Endothelial cell of umbilical vein (primary cell): ENCODE measurements around the gene XIRP2. TPM values are rescaled to one million over a fixed set of nuclear protein-coding genes. Genes with fewer than 3 reads are reported as not detected.

Source experiments
- BruUV-seq: library from RNA; stranded (reverse); fragments of 400-500 nt; replicated peaks from 2 replicates; lab custom pipeline; 2021; lab: Mats Ljungman, UMichigan
- CTCF ChIA-PET: fragments of 300-600, 350-600 bp; sonication (Branson Sonifier 250); formaldehyde crosslinking; loops from one replicate; lab custom pipeline; 2021; ENCODE audit warnings: antibody characterized with exemption, inconsistent platforms; lab: Charles Lee
- POLR2A ChIA-PET: fragments of 300-600, 350-600 bp; sonication (Branson Sonifier 250); formaldehyde crosslinking; loops from one replicate; lab custom pipeline; 2021; ENCODE audit warnings: antibody characterized with exemption, inconsistent platforms; lab: Charles Lee
- DNase-seq: peaks from one replicate; pipeline ENCODE4 v3.0.0-alpha.2; 2011; ENCODE audit warnings: low read depth, low spot score
- FAIRE-seq: peaks from 2 replicates; lab custom pipeline; 2011; peaks lifted over from hg19 to GRCh38; lab: Jason Lieb, UNC
- H2AFZ ChIP-seq: 2 replicates; pipeline ENCODE4 v1.6.0; 2012; ENCODE audit warnings: low read depth, low read length, control low read depth, inconsistent platforms
- H3K27ac ChIP-seq: 2 replicates; pipeline ENCODE4 v1.5.1; 2011; ENCODE audit warnings: low read depth, mild to moderate bottlenecking, control low read depth, low read length, moderate library complexity; ENCODE audit not compliant: insufficient read depth
- H3K27me3 ChIP-seq, 2 experiments: 2 replicates each; pipeline versions ENCODE4 v1.6.0 to v1.6.1; 2011; ENCODE audit warnings: low read length in 2 of 2, mixed read lengths in 1 of 2; ENCODE audit not compliant: control insufficient read depth in 2 of 2, insufficient read depth in 2 of 2
- H3K36me3 ChIP-seq, 2 experiments: 2 replicates in 1 of 2; 3 replicates in 1 of 2; pipeline ENCODE4 v1.5.1; 2011; ENCODE audit warnings: low read length in 2 of 2, mild to moderate bottlenecking in 1 of 2, moderate library complexity in 1 of 2; ENCODE audit not compliant: control insufficient read depth in 2 of 2, insufficient read depth in 2 of 2; ENCODE audit errors: extremely low read depth in 1 of 2
- H3K4me1 ChIP-seq: 3 replicates; pipeline ENCODE4 v1.5.1; 2011; ENCODE audit warnings: mild to moderate bottlenecking, low read length; ENCODE audit not compliant: control insufficient read depth, insufficient read depth; ENCODE audit errors: extremely low read depth
- H3K4me2 ChIP-seq: 2 replicates; pipeline ENCODE4 v1.6.1; 2011; ENCODE audit warnings: low read length, control low read depth, mixed read lengths; ENCODE audit not compliant: insufficient read depth
- H3K4me3 ChIP-seq, 3 experiments: fragments of 200-600 bp in 1 of 3; sonication (generic), shearing (Covaris generic) in 1 of 3; replicated peaks in 1 of 3; 2 replicates each; pipeline ENCODE4 v1.5.1; 2011 to 2016; ENCODE audit warnings: control low read depth in 3 of 3, low read length in 3 of 3, mild to moderate bottlenecking in 2 of 3, inconsistent platforms in 1 of 3, low read depth in 1 of 3, moderate library complexity in 1 of 3; ENCODE audit not compliant: insufficient read depth in 1 of 3
- H3K79me2 ChIP-seq: 2 replicates; pipeline ENCODE4 v1.6.0; 2012; ENCODE audit warnings: low read length, inconsistent platforms; ENCODE audit not compliant: control insufficient read depth, insufficient read depth
- H3K9ac ChIP-seq: replicated peaks from 2 replicates; pipeline ENCODE3; 2011; ENCODE audit warnings: low read length, control low read depth; ENCODE audit not compliant: insufficient read depth; ENCODE audit errors: extremely low read depth
- H3K9me1 ChIP-seq: replicated peaks from 3 replicates; pipeline ENCODE4 v1.6.0; 2011; ENCODE audit warnings: mild to moderate bottlenecking, low read length; ENCODE audit not compliant: control insufficient read depth, insufficient read depth; ENCODE audit errors: extremely low read depth
- H3K9me3 ChIP-seq: replicated peaks from 2 replicates; pipeline ENCODE4 v1.5.1; 2012; ENCODE audit warnings: low read length, inconsistent platforms; ENCODE audit not compliant: control insufficient read depth, insufficient read depth
- H4K20me1 ChIP-seq: replicated peaks from 2 replicates; pipeline ENCODE3; 2011; ENCODE audit warnings: mild to moderate bottlenecking, low read length; ENCODE audit not compliant: control insufficient read depth, insufficient read depth; ENCODE audit errors: extremely low read depth
- EZH2 ChIP-seq: IDR thresholded peaks from 2 replicates; pipeline ENCODE4 v1.6.1; 2012; ENCODE audit warnings: borderline replicate concordance, low read depth, mild to moderate bottlenecking, moderate library complexity, low read length, inconsistent platforms; ENCODE audit not compliant: severe bottlenecking
- FOS ChIP-seq: IDR thresholded peaks from 2 replicates; pipeline ENCODE4 v1.6.1; 2011; ENCODE audit warnings: mild to moderate bottlenecking, low read length, moderate library complexity, borderline replicate concordance; ENCODE audit not compliant: insufficient read depth
- GATA2 ChIP-seq: IDR thresholded peaks from 2 replicates; pipeline ENCODE4 v1.7.0; 2011; ENCODE audit warnings: low read depth, mild to moderate bottlenecking, moderate library complexity, mixed read lengths, low read length; ENCODE audit not compliant: insufficient read length, insufficient read depth
- JUN ChIP-seq: IDR thresholded peaks from 2 replicates; pipeline ENCODE4 v1.6.1; 2011; ENCODE audit warnings: borderline replicate concordance, low read depth; ENCODE audit not compliant: insufficient read length, insufficient read depth
- MYC ChIP-seq: IDR thresholded peaks from one replicate; pipeline ENCODE4 v1.6.1; 2011; ENCODE audit warnings: mild to moderate bottlenecking, low read depth, low read length
- POLR2A ChIP-seq: IDR thresholded peaks from 2 replicates; pipeline ENCODE4 v1.6.1; 2012; ENCODE audit warnings: low read depth, mild to moderate bottlenecking, control low read depth, low read length
- POLR2AphosphoS5 ChIP-seq: IDR thresholded peaks from 2 replicates; pipeline ENCODE4 v1.6.1; 2012; ENCODE audit warnings: low read depth, mild to moderate bottlenecking, control low read depth, low read length, moderate library complexity; ENCODE audit not compliant: insufficient read depth
- dilution Hi-C: fragments of 300-500 bp; cut with MboI; formaldehyde crosslinking; loops from one replicate; pipeline ENCODE4 v1.15.0; 2019; ENCODE audit warnings: low sequenced_read_pairs; ENCODE audit not compliant: extremely low pct_ligation_motif_present
- intact Hi-C: fragments of 100-400 bp; cut with micrococcal nuclease; formaldehyde crosslinking; loops from one replicate; pipeline ENCODE4 v1.10.0; 2022
- polyA plus RNA-seq, 4 experiments: library from polyadenylated mRNA; depleted of rRNA in 3 of 4; stranded (reverse) in 3 of 4; unstranded in 1 of 4; fragments of >200 nt; gene quantifications; 2 replicates each; pipeline versions ENCODE4 v1.2.1 to v1.2.3, GENCODE V29; 2011 to 2012; ENCODE audit warnings: missing spikeins in 1 of 4
- total RNA-seq: library from RNA; stranded (reverse); gene quantifications from 2 replicates; pipeline ENCODE4 v1.2.3, GENCODE V29; 2021
- TF ChIP-seq, protein P1 (sequence below), 2 donors: IDR thresholded peaks; 1 replicate in 1 of 2; 2 replicates in 1 of 2; pipeline ENCODE4 v1.5.1; 2011; ENCODE audit warnings: low read length in 2 of 2, mild to moderate bottlenecking in 2 of 2, moderate library complexity in 2 of 2, control low read depth in 1 of 2, inconsistent platforms in 1 of 2, low read depth in 1 of 2; ENCODE audit not compliant: insufficient read depth in 1 of 2; ENCODE audit errors: extremely low read depth in 1 of 2

The XIRP2 gene
- total and polyA plus RNA-seq, 2 donors (not counting 3 experiments of a cell fraction or from before 2014, with no cell fraction given), result 0.08 to 0.66 TPM

- Histone ChIP-seq H2AFZ (no peak overlapping the region), H3K4me3 (no peak overlapping the region), H3K9me3 (no peaks in the 10 kb centered on the region), H3K36me3 (no peaks in the 10 kb centered on the region), H3K27me3 (no peaks in the 10 kb centered on the region), H3K27ac (no peak overlapping the region), H4K20me1 (no peaks in the 10 kb centered on the region), H3K4me1 (no peaks in the 10 kb centered on the region), H3K4me2 (no peak overlapping the region), H3K9ac (no peak overlapping the region), H3K9me1 (no peaks in the 10 kb centered on the region), H3K79me2 (no peaks in the 10 kb centered on the region)
- intact Hi-C loops (no loop called here), dilution Hi-C loops (no loop called here)
- no TSS peak for BruUV-seq
- ChIA-PET POLR2A (no interaction called here), CTCF (no interaction called here)
- DNase-seq, result no peak
- no peak for FAIRE-seq
- no peak for TF ChIP-seq POLR2AphosphoS5
- TF ChIP-seq GATA2, result no peak
- TF ChIP-seq FOS, result no peak
- no peak for TF ChIP-seq EZH2
These were observed 227.3 kb downstream of the XIRP2 start for GRCh38 chr2:167115541-167115940.

DNA sequence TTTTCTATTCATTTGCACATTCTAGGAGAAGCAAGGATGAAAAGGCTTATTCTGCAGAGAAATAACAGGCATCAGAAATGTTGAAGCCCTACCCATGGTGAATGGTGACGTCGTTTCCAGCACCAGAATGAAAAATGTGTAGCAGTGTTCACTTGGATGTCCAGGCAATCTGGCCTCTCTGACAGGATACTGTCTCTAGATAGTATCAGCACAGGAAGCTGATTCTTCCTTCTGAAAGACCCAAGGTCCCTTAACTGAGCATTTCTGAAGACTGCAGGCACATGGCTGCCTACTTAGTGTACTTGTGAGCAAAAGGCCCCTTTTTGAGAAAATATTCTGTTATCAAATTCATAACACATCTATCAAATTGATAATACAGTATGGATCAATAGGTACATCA lies 234.1 kb downstream of the XIRP2 start:
- Histone ChIP-seq H3K9ac (no peak overlapping the region), H3K4me2 (no peak overlapping the region), H3K79me2 (no peaks in the 10 kb centered on the region), H3K36me3 (no peaks in the 10 kb centered on the region), H3K9me1 (no peaks in the 10 kb centered on the region), H2AFZ (no peak overlapping the region), H3K4me3 (no peak overlapping the region), H3K27me3 (no peaks in the 10 kb centered on the region), H4K20me1 (no peaks in the 10 kb centered on the region), H3K4me1 (no peaks in the 10 kb centered on the region), H3K9me3 (no peaks in the 10 kb centered on the region), H3K27ac (no peak overlapping the region)
- ChIA-PET CTCF (no interaction called here), POLR2A (no interaction called here)
- intact Hi-C loops, result no loop called here
- FAIRE-seq, result no peak
- no TSS peak for BruUV-seq
- no peak for DNase-seq
- TF ChIP-seq POLR2AphosphoS5, result no peak
- TF ChIP-seq MYC, result no peak
- no peak for TF ChIP-seq POLR2A
- TF ChIP-seq EZH2, result no peak
- TF ChIP-seq FOS, result no peak
- TF ChIP-seq JUN, result no peak
- TF ChIP-seq GATA2, result peak; percentile 87
- TF ChIP-seq, protein P1, sequence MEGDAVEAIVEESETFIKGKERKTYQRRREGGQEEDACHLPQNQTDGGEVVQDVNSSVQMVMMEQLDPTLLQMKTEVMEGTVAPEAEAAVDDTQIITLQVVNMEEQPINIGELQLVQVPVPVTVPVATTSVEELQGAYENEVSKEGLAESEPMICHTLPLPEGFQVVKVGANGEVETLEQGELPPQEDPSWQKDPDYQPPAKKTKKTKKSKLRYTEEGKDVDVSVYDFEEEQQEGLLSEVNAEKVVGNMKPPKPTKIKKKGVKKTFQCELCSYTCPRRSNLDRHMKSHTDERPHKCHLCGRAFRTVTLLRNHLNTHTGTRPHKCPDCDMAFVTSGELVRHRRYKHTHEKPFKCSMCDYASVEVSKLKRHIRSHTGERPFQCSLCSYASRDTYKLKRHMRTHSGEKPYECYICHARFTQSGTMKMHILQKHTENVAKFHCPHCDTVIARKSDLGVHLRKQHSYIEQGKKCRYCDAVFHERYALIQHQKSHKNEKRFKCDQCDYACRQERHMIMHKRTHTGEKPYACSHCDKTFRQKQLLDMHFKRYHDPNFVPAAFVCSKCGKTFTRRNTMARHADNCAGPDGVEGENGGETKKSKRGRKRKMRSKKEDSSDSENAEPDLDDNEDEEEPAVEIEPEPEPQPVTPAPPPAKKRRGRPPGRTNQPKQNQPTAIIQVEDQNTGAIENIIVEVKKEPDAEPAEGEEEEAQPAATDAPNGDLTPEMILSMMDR (IDR thresholded peaks at IDR 0.05; ENCODE audit: extremely low read depth in 1 of 2, insufficient read depth in 1 of 2, low read depth in 1 of 2, low read length in 2 of 2), result no peak
- dilution Hi-C loops, result no loop called here
